ENCODE measurements around the gene NSD2.
A peak's percentile ranks its signal among the peaks of the same experiment; 100 is the strongest.

The NSD2 gene

DNA sequence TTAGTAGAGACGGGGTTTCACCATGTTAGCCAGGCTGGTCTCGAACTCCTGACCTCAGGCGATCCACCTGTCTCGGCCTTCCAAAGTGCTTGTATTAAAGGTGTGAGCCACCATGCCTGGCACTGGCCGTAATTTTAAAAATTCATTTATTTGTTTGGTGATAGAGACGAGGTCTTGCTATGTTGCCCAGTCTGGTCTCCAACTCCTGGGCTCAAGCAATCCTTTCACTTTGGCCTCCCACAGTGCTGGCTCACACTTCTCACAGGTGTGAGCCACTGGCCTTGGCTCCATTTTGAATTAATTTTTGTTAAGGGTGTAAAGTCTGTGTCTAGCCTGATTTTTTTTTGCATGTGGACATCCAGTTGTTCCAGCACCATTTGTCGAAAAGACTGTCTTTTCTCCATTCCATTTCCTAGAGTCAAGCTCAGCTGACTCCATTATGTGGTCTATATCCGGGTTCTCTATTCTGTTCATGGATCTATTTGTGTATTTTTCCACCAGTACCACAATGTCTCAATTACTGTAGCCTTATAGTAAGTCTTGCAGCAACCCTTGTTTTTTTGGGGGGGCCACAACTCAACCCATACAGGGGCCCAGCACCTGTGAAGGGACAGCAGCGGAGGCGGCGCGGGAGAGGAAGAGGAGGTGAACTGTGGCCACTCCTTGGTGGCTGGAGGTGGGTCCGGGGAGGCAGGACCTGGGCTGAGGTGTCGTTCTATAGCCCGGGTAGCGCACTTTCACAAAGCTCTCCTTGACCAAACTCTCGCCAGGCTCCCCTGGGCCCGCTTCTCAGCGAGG lies 1.5 kb upstream of the NSD2 start:
- no peaks in the 10 kb centered on the region for H3K36me3 ChIP-seq (ENCODE audit: control insufficient read depth in 1 of 2, insufficient read depth in 2 of 2, low read depth in 1 of 2, low read length in 2 of 2)
- 55% methylated on average over 18 of the region's 19 CpGs for WGBS
- H3K18ac ChIP-seq (ENCODE audit: low read depth in 1 of 2, low read length in 2 of 2), result peak overlapping the region; percentile 93 to 94
- H3K4me2 ChIP-seq (ENCODE audit: low read length, poor library complexity, severe bottlenecking), result peak overlapping the region; percentile 95
- H2AK5ac ChIP-seq (ENCODE audit: low read length, severe bottlenecking), result no peak overlapping the region
- peaks cover 11 to 13% of the 10 kb centered on the region in 2 experiments for H3K27me3 ChIP-seq (ENCODE audit: control insufficient read depth in 1 of 2, insufficient read depth in 1 of 2, low read length in 2 of 2)
- no peak overlapping the region for H2BK15ac ChIP-seq (ENCODE audit: low read depth, poor library complexity, severe bottlenecking)
- DNase-seq, result no peak
- H2BK5ac ChIP-seq (ENCODE audit: low read depth, low read length, poor library complexity, severe bottlenecking), result no peak overlapping the region
- peak overlapping the region in 1 of 2 experiments; percentile 93 for H3K14ac ChIP-seq (ENCODE audit: low read length in 2 of 2)
- H4K8ac ChIP-seq (ENCODE audit: low read length), result peak overlapping the region; percentile 92
- H3K4me1 ChIP-seq (ENCODE audit: control insufficient read depth, insufficient read depth, low read depth, low read length), result peaks cover 6% of the 10 kb centered on the region
- H2BK12ac ChIP-seq (ENCODE audit: low read length in 2 of 2), result peak overlapping the region in 1 of 2 experiments; percentile 15
- H2AFZ ChIP-seq (ENCODE audit: low read depth, low read length), result peak overlapping the region; percentile 85
- peak overlapping the region; percentile 81 to 84 for H3K4me3 ChIP-seq (ENCODE audit: insufficient read depth in 1 of 2, low read depth in 1 of 2, low read length in 2 of 2)
- peak overlapping the region in 1 of 2 experiments; percentile 70 for H3K23ac ChIP-seq (ENCODE audit: low read length in 2 of 2)
- no peak overlapping the region for H2BK120ac ChIP-seq (ENCODE audit: low read depth, low read length)
- H3K9ac ChIP-seq (ENCODE audit: low read length), result peak overlapping the region; percentile 92
- H3K27ac ChIP-seq (ENCODE audit: low read length, poor library complexity, severe bottlenecking), result peak overlapping the region; percentile 63
- H3K4ac ChIP-seq (ENCODE audit: low read depth in 1 of 2, low read length in 2 of 2), result peak overlapping the region; percentile 35 to 89
- H3K79me1 ChIP-seq (replicated peaks; ENCODE audit: low read length, poor library complexity, severe bottlenecking), result no peaks in the 10 kb centered on the region
- H4K91ac ChIP-seq (ENCODE audit: low read length), result peak overlapping the region; percentile 57
- H3K9me3 ChIP-seq (ENCODE audit: control insufficient read depth, low read length), result no peaks in the 10 kb centered on the region

DNA sequence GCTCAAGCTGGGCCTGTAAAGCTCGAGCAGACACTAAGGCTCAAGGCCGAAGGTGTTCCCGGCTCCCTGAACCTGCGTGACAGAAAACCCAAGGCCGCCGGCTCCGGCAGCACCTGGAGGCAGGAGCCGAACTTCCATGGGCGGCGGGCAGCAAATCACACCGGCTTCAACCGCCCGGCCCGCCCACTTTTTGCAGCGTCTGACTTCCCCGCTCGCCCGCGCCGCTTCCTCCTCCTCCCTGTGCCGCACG lies 940 bp upstream of the NSD2 start:
- Histone ChIP-seq H4K8ac (ENCODE audit: low read length) (peak overlapping the region; percentile 92), H4K91ac (ENCODE audit: low read length) (peak overlapping the region; percentile 98), H3K9ac (ENCODE audit: low read length) (peak overlapping the region; percentile 92), H2AFZ (ENCODE audit: low read depth, low read length) (peak overlapping the region; percentile 85), H3K27ac (ENCODE audit: low read length, poor library complexity, severe bottlenecking) (peak overlapping the region; percentile 63), H3K36me3 (ENCODE audit: control insufficient read depth in 1 of 2, insufficient read depth in 2 of 2, low read depth in 1 of 2, low read length in 2 of 2) (no peaks in the 10 kb centered on the region), H3K27me3 (ENCODE audit: control insufficient read depth in 1 of 2, insufficient read depth in 1 of 2, low read length in 2 of 2) (peaks cover 11 to 13% of the 10 kb centered on the region in 2 experiments), H3K18ac (ENCODE audit: low read depth in 1 of 2, low read length in 2 of 2) (peak overlapping the region; percentile 93 to 94), H3K9me3 (ENCODE audit: control insufficient read depth, low read length) (no peaks in the 10 kb centered on the region), H2BK5ac (ENCODE audit: low read depth, low read length, poor library complexity, severe bottlenecking) (peak overlapping the region; percentile 58), H3K14ac (ENCODE audit: low read length in 2 of 2) (peak overlapping the region in 1 of 2 experiments; percentile 87), H2BK15ac (ENCODE audit: low read depth, poor library complexity, severe bottlenecking) (peak overlapping the region; percentile 91), H3K4me3 (ENCODE audit: insufficient read depth in 1 of 2, low read depth in 1 of 2, low read length in 2 of 2) (peak overlapping the region; percentile 81 to 84), H3K4ac (ENCODE audit: low read depth in 1 of 2, low read length in 2 of 2) (peak overlapping the region; percentile 35 to 89), H2BK120ac (ENCODE audit: low read depth, low read length) (no peak overlapping the region), H3K4me1 (ENCODE audit: control insufficient read depth, insufficient read depth, low read depth, low read length) (peaks cover 6% of the 10 kb centered on the region), H3K4me2 (ENCODE audit: low read length, poor library complexity, severe bottlenecking) (peak overlapping the region; percentile 95), H3K23ac (ENCODE audit: low read length in 2 of 2) (peak overlapping the region in 1 of 2 experiments; percentile 70), H2AK5ac (ENCODE audit: low read length, severe bottlenecking) (no peak overlapping the region), H2BK12ac (ENCODE audit: low read length in 2 of 2) (no peak overlapping the region), H3K79me1 (replicated peaks; ENCODE audit: low read length, poor library complexity, severe bottlenecking) (no peaks in the 10 kb centered on the region)
- 0% methylated on average over 21 of the region's 22 CpGs for WGBS
- DNase-seq, result peak; percentile 87

DNA sequence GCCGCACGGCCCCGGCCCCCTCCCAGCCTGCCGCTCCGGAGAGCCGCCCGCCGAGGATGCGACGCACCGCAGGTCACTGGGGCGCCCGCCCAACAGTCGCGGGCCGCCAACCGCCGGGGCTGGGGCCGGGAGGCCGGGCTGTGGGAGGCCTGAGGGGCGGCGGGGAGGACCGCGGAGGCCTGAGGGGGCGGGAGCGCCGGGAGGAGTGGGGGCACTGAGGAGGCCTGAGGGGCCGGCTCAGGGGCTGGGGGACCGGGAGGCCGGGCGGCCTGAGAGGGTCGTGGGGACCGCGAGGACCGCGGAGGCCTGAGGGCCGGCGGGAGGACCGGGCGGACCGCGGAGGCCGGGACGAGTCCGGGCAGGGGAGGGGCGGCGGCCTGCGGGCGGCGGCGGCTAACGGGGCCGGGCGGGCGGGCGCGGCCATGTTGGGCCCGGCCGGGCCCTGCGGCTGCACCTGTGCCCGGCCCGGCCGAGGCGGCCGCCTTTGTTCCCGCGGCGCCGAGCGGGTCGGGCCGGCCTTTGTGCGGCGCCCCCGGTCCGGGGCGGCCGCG lies 353 bp downstream of the NSD2 start:
- peak overlapping the region; percentile 83 for H3K9ac ChIP-seq (ENCODE audit: low read length)
- H3K18ac ChIP-seq (ENCODE audit: low read depth in 1 of 2, low read length in 2 of 2), result peak overlapping the region; percentile 64 to 71
- no peak overlapping the region for H4K8ac ChIP-seq (ENCODE audit: low read length)
- peaks cover 3 to 8% of the 10 kb centered on the region in 2 experiments for H3K27me3 ChIP-seq (ENCODE audit: control insufficient read depth in 1 of 2, insufficient read depth in 1 of 2, low read length in 2 of 2)
- H3K4me2 ChIP-seq (ENCODE audit: low read length, poor library complexity, severe bottlenecking), result peak overlapping the region; percentile 87
- H2BK15ac ChIP-seq (ENCODE audit: low read depth, poor library complexity, severe bottlenecking), result peak overlapping the region; percentile 46
- no peak overlapping the region for H3K23ac ChIP-seq (ENCODE audit: low read length in 2 of 2)
- H2BK120ac ChIP-seq (ENCODE audit: low read depth, low read length), result peak overlapping the region; percentile 84
- H3K4me1 ChIP-seq (ENCODE audit: control insufficient read depth, insufficient read depth, low read depth, low read length), result peaks cover 6% of the 10 kb centered on the region
- H3K79me1 ChIP-seq (replicated peaks; ENCODE audit: low read length, poor library complexity, severe bottlenecking), result no peaks in the 10 kb centered on the region
- H3K14ac ChIP-seq (ENCODE audit: low read length in 2 of 2), result peak overlapping the region in 1 of 2 experiments; percentile 28
- H2AK5ac ChIP-seq (ENCODE audit: low read length, severe bottlenecking), result no peak overlapping the region
- 1% methylated on average over 30 of the region's 79 CpGs for WGBS
- no peak overlapping the region for H3K27ac ChIP-seq (ENCODE audit: low read length, poor library complexity, severe bottlenecking)
- no peaks in the 10 kb centered on the region for H3K36me3 ChIP-seq (ENCODE audit: control insufficient read depth in 1 of 2, insufficient read depth in 2 of 2, low read depth in 1 of 2, low read length in 2 of 2)
- H3K4ac ChIP-seq (ENCODE audit: low read depth in 1 of 2, low read length in 2 of 2), result peak overlapping the region in 1 of 2 experiments; percentile 32
- no peak overlapping the region for H2BK12ac ChIP-seq (ENCODE audit: low read length in 2 of 2)
- no peak for DNase-seq
- H3K4me3 ChIP-seq (ENCODE audit: insufficient read depth in 1 of 2, low read depth in 1 of 2, low read length in 2 of 2), result peak overlapping the region; percentile 78 to 90
- peak overlapping the region; percentile 63 for H2AFZ ChIP-seq (ENCODE audit: low read depth, low read length)
- H3K9me3 ChIP-seq (ENCODE audit: control insufficient read depth, low read length), result no peaks in the 10 kb centered on the region
- no peak overlapping the region for H2BK5ac ChIP-seq (ENCODE audit: low read depth, low read length, poor library complexity, severe bottlenecking)
- H4K91ac ChIP-seq (ENCODE audit: low read length), result peak overlapping the region; percentile 21

DNA sequence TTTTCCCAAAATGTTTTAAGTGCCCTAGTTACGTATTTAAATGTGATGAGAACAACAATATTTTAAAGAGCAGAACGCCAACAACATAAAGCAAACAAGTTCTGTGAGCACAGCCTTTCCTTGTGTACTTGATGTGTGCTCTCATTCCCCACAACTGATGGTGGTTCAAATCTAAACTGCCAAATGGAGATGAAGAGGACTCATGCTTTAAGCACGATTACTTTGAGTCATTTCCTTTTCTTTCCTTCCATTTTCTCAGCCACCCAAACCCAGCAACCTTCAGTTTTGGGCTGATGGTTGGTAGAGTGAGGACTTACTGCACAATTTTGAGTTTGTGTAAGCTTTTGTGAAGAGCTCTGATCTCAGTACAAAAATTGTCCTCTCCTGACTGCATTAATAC lies 1.7 kb downstream of the NSD2 start:
- Histone ChIP-seq H3K36me3 (ENCODE audit: control insufficient read depth in 1 of 2, insufficient read depth in 2 of 2, low read depth in 1 of 2, low read length in 2 of 2) (no peaks in the 10 kb centered on the region), H3K27ac (ENCODE audit: low read length, poor library complexity, severe bottlenecking) (peak overlapping the region; percentile 23), H3K4me3 (ENCODE audit: insufficient read depth in 1 of 2, low read depth in 1 of 2, low read length in 2 of 2) (peak overlapping the region in 1 of 2 experiments; percentile 78), H2AK5ac (ENCODE audit: low read length, severe bottlenecking) (no peak overlapping the region), H3K23ac (ENCODE audit: low read length in 2 of 2) (no peak overlapping the region), H3K4me2 (ENCODE audit: low read length, poor library complexity, severe bottlenecking) (no peak overlapping the region), H3K18ac (ENCODE audit: low read depth in 1 of 2, low read length in 2 of 2) (no peak overlapping the region), H2BK120ac (ENCODE audit: low read depth, low read length) (no peak overlapping the region), H3K27me3 (ENCODE audit: control insufficient read depth in 1 of 2, insufficient read depth in 1 of 2, low read length in 2 of 2) (peaks cover 0 to under 1% of the 10 kb centered on the region in 2 experiments), H3K4ac (ENCODE audit: low read depth in 1 of 2, low read length in 2 of 2) (no peak overlapping the region), H3K4me1 (ENCODE audit: control insufficient read depth, insufficient read depth, low read depth, low read length) (peaks cover 11% of the 10 kb centered on the region), H3K14ac (ENCODE audit: low read length in 2 of 2) (no peak overlapping the region), H3K79me1 (replicated peaks; ENCODE audit: low read length, poor library complexity, severe bottlenecking) (no peaks in the 10 kb centered on the region), H2AFZ (ENCODE audit: low read depth, low read length) (no peak overlapping the region), H4K91ac (ENCODE audit: low read length) (no peak overlapping the region), H3K9ac (ENCODE audit: low read length) (peak overlapping the region; percentile 83), H3K9me3 (ENCODE audit: control insufficient read depth, low read length) (no peaks in the 10 kb centered on the region), H2BK15ac (ENCODE audit: low read depth, poor library complexity, severe bottlenecking) (no peak overlapping the region), H2BK5ac (ENCODE audit: low read depth, low read length, poor library complexity, severe bottlenecking) (no peak overlapping the region), H4K8ac (ENCODE audit: low read length) (no peak overlapping the region), H2BK12ac (ENCODE audit: low read length in 2 of 2) (no peak overlapping the region)
- DNase-seq, result peak; percentile 74
- WGBS, result 40% methylated on average over 1 of the region's 3 CpGs
